ENCODE results near the gene YARS2.

The YARS2 gene

DNA sequence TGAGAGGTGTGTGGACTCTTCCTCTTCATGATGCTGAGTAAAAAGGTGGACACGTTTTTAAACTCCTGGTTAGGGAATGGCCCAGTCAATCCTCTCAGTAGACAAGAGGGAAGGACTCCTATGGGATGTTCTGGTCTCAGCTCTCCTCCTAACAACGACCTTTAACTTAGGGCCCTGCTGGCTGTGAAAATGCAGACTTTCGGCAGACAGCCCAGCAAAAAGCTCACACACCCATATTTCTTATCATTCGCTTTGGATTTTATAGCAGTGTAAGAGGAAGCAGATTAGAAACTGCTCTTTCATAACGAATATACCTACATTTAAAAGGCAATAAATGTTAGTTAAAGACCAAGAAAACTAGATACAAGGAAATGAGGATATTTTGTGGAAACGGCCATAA lies 18.0 kb upstream of the YARS2 start:
- TF ChIP-seq CTCF (conservative IDR thresholded peaks at IDR 0.05; ENCODE audit: low read depth) = no peak
- no peak for DNase-seq (ENCODE audit: low spot score)
- no peak overlapping the region for H3K27ac ChIP-seq
- ChIA-PET CTCF (interaction anchor here (0.6 to 1.8 kb wide), 4 partner anchors 18 to 1260 kb away, joined by 3 to 6 read pairs (median 4); partner anchors contain the start of gene YARS2), POLR2A (ENCODE audit: low non-redundant PET) (no interaction called here)

DNA sequence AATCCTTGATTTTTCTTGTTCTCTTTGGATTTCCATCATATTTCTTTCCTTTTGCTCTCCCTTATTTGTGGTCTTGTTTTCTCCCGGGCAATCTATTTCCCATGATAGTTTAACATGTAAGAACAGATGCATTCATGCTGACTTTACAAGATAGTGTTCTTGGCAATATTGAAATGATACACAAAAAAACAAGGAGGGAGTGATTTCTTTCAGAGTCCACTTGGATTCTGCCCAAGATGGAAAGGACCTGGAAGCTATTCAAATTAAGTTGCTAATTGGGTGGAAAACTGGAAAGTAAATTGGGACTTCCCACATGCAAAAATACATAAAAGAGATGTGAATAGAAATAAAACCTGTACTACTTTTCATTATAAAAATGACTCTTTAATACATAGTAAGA lies 14.4 kb upstream of the YARS2 start:
- POLR2A ChIA-PET (ENCODE audit: low non-redundant PET) = no interaction called here
- no peak overlapping the region for H3K27ac ChIP-seq
- DNase-seq (ENCODE audit: low spot score) = no peak
- CTCF ChIA-PET = interaction anchor here (0.6 to 0.7 kb wide), 2 partner anchors 660 to 1512 kb away, joined by 3 to 4 read pairs; no protein-coding TSS in a partner anchor
- TF ChIP-seq CTCF (conservative IDR thresholded peaks at IDR 0.05; ENCODE audit: low read depth) = no peak

DNA sequence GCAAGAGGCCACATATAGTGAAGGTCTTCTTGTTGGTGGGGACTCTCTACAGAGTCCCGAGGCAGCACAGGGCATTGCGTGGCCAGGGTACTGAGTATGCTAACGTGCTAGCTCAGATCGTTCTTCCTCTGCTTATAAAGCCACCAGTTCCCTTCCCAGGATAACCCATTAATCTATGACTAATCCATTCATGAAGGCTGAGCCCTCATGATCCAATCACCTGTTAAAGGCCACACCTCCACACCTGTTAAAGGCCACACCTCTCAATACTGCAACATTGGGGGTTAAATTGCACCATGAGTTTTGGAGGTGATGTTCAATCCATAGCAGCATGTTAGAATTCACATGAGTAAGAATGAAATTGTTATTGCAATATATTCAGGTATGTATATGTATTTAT lies 12.8 kb upstream of the YARS2 start:
- TF ChIP-seq CTCF (conservative IDR thresholded peaks at IDR 0.05; ENCODE audit: low read depth) = no peak
- ChIA-PET CTCF (no interaction called here), POLR2A (ENCODE audit: low non-redundant PET) (no interaction called here)
- no peak for DNase-seq (ENCODE audit: low spot score)
- H3K27ac ChIP-seq = no peak overlapping the region

- TF ChIP-seq CTCF (conservative IDR thresholded peaks at IDR 0.05; ENCODE audit: low read depth) = no peak
- POLR2A ChIA-PET (ENCODE audit: low non-redundant PET) = no interaction called here
These were observed 10.2 kb upstream of the YARS2 start for GRCh38 chr12:32765906-32766305.

GRCh38 chr12:32761716-32762115 lies 6.0 kb upstream of the YARS2 start:
- DNase-seq (ENCODE audit: low spot score) = no peak
- H3K27ac ChIP-seq = no peak overlapping the region
- POLR2A ChIA-PET (ENCODE audit: low non-redundant PET) = no interaction called here
- CTCF ChIA-PET = interaction anchor here (0.7 kb wide), 2 partner anchors 32 to 680 kb away, joined by 3 read pairs; no protein-coding TSS in a partner anchor
- TF ChIP-seq CTCF (conservative IDR thresholded peaks at IDR 0.05; ENCODE audit: low read depth) = no peak

More at GRCh38 chr12:32765906-32766305, 10.2 kb upstream of the YARS2 start:
- H3K27ac ChIP-seq = no peak overlapping the region
- DNase-seq (ENCODE audit: low spot score) = no peak
- CTCF ChIA-PET = no interaction called here

GRCh38 chr12:32757157-32757556 lies 1.5 kb upstream of the YARS2 start:
- ChIA-PET CTCF (interaction anchor here (0.7 to 2.5 kb wide), 3 partner anchors 142 to 1264 kb away, joined by 3 to 17 read pairs (median 6); partner anchors contain the start of gene ALG10), POLR2A (ENCODE audit: low non-redundant PET) (no interaction called here)
- no peak for TF ChIP-seq CTCF (conservative IDR thresholded peaks at IDR 0.05; ENCODE audit: low read depth)
- no peak overlapping the region; the same call in 1 of the 2 replicates for H3K27ac ChIP-seq
- DNase-seq (ENCODE audit: low spot score) = no peak

Measured in RWPE1 (cell line).